ENCODE results near the gene DCST1.

GRCh38 chr1:155086128-155086741 is 52.6 kb downstream of the DCST1 start:
- peak; percentile 87 for TF ChIP-seq CTCF (IDR thresholded peaks at IDR 0.05; ENCODE audit: insufficient read depth, low read length, poor library complexity, severe bottlenecking)
- TF ChIP-seq EZH2phosphoT487 (conservative IDR thresholded peaks at IDR 0.05; ENCODE audit: low read length), result no peak
